Right lobe of liver (tissue), 6 donors: ENCODE measurements around the gene SMARCA2. TPM values are rescaled to one million over a fixed set of nuclear protein-coding genes. Genes with fewer than 3 reads are reported as not detected.

ENCODE experiments used
- ATAC-seq, 4 donors: fragments of 200-7000 bp; cut with Tn5 transposase; one replicate each; pipeline ENCODE4 v1.9.1; 2020; ENCODE audit warnings: mild to moderate bottlenecking in 4 of 4, moderate library complexity in 4 of 4
- DNase-seq, 3 donors: peaks; one replicate each; pipeline ENCODE4 v3.0.0-alpha.2; 2020
- H3K27ac ChIP-seq, 3 donors: fragments of 200-600 bp; one replicate each; pipeline ENCODE4 v1.8.0; 2022
- H3K27me3 ChIP-seq, 2 donors: fragments of 200-600 bp; one replicate each; pipeline ENCODE4 v1.8.0; 2022
- H3K36me3 ChIP-seq, 4 donors: fragments of 200-600 bp; sonication (generic) in 1 of 4; one replicate each; pipeline versions ENCODE4 v1.5.1 to v1.8.0; 2017 to 2022; ENCODE audit warnings: control low read depth in 1 of 4
- H3K4me1 ChIP-seq, 4 donors: fragments of 200-600 bp; sonication (generic) in 1 of 4; one replicate each; pipeline versions ENCODE4 v1.5.1 to v1.8.0; 2017 to 2022; ENCODE audit warnings: control low read depth in 1 of 4
- H3K4me3 ChIP-seq, 3 donors: fragments of 200-600 bp; one replicate each; pipeline ENCODE4 v1.8.0; 2022
- H3K9me3 ChIP-seq, 4 donors: fragments of 200-600 bp; sonication (generic) in 1 of 4; one replicate each; pipeline versions ENCODE4 v1.5.1 to v1.8.0; 2017 to 2022; ENCODE audit warnings: control low read depth in 1 of 4
- POLR2A ChIP-seq: fragments of 450-650 bp; IDR thresholded peaks from one replicate; pipeline ENCODE4 v1.6.1; 2017; ENCODE audit warnings: antibody characterized with exemption, mild to moderate bottlenecking
- WGBS: methylation state at CpG from one replicate; pipeline ENCODE4 v1.1.6; 2018; ENCODE audit warnings: low coverage, low lambda C conversion rate; ENCODE audit not compliant: insufficient coverage; ENCODE audit errors: missing lambda C conversion rate; 5-methylcytosine and 5-hydroxymethylcytosine counted together
- intact Hi-C, 2 donors: fragments of 100-400 bp; cut with DNase I; formaldehyde crosslinking; loops; one replicate each; pipeline versions ENCODE4 v1.11.2 to v1.14.1; 2022
- total RNA-seq, 6 experiments: library from RNA; depleted of rRNA in 2 of 6; stranded (reverse); fragments of >200 nt in 2 of 6; fragmentation: NEBNext Ultra II Directional in 3 of 6; extraction: Animal tissue kit (Norgen Biotek cat#: 25700) in 3 of 6; gene quantifications; one replicate each; pipeline versions ENCODE4 v1.1.0 to v1.2.4, GENCODE V29; 2016 to 2023
- TF ChIP-seq, protein P1 (sequence below), 4 donors: fragments of 200-600 bp in 3 of 4; fragments of 450-650 bp in 1 of 4; IDR thresholded peaks; one replicate each; pipeline versions ENCODE4 v1.5.1 to v1.8.0; 2016 to 2022; ENCODE audit warnings: antibody characterized with exemption in 4 of 4, mild to moderate bottlenecking in 2 of 4
- donor health status: DM: no; HTN: yes; CAD: no.
- donor health status: DM: no; HTN: no; CAD: no.
- donor health status: DM: no; HTN: no; CAD: no.
- donor health status: DM: no; HTN: yes; CAD: no.
- donor health status: DM: no; HTN: yes; CAD: no.

Gene SMARCA2
- total RNA-seq, 6 experiments from 2014 or later: 46.2 to 97.8 (median 62.4) TPM

DNA sequence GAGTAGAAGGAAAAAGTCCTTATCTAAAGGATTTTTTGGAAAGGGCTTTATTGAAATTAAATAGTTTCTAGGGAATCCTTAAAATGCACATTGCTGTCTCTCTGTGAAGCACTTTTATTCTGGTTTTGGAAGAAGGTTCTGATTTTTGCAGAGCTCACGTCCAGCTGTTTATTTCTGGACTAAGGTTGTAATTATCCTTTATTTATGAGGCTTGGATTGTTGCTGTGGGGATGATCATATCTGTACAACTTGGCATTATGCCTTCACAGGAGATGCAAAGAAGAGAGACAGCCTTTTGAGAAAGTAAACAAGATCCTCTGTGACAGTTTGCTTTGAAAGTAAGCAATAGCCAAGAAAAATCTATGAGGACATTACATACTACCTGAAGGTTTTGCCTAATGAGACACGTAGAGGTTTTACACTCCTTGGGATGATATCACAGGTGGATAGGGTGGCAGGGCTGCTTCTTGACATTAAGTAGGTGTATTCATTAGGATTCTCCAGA, 14.6 kb downstream of the SMARCA2 start:
- Histone ChIP-seq H3K4me3 (no peak overlapping the region), H3K4me1 (peaks cover 0 to 7% (median 1%) of the 10 kb centered on the region in 4 donors), H3K27ac (no peak overlapping the region), H3K9me3 (no peaks in the 10 kb centered on the region), H3K27me3 (no peaks in the 10 kb centered on the region), H3K36me3 (peaks cover 0 to 22% (median 12%) of the 10 kb centered on the region in 4 donors)
- TF ChIP-seq, protein P1, sequence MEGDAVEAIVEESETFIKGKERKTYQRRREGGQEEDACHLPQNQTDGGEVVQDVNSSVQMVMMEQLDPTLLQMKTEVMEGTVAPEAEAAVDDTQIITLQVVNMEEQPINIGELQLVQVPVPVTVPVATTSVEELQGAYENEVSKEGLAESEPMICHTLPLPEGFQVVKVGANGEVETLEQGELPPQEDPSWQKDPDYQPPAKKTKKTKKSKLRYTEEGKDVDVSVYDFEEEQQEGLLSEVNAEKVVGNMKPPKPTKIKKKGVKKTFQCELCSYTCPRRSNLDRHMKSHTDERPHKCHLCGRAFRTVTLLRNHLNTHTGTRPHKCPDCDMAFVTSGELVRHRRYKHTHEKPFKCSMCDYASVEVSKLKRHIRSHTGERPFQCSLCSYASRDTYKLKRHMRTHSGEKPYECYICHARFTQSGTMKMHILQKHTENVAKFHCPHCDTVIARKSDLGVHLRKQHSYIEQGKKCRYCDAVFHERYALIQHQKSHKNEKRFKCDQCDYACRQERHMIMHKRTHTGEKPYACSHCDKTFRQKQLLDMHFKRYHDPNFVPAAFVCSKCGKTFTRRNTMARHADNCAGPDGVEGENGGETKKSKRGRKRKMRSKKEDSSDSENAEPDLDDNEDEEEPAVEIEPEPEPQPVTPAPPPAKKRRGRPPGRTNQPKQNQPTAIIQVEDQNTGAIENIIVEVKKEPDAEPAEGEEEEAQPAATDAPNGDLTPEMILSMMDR (IDR thresholded peaks at IDR 0.05): no peak
- 56% methylated on average over 2 of the region's 2 CpGs for WGBS
- ATAC-seq (no peak), DNase-seq (no peak)
- intact Hi-C loops: no loop called here

DNA sequence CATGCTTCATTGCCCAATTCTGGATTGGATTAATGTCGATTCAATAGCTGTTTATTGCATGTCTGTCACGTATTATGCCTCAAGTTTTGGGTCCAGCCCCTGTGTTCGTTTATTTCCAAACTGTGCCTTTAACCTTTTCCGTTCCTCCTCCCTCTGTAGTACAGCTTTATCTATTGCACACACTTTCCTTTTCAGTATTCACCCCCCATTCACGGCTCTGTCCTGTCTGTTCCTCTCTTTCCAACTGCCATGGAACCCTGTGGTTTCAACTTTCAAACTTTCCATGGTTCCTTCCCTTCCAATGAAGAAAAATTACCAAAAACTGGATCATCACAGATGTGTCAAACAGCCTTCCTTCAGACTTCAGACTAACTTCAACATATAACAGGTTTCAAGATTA, 17.1 kb downstream of the SMARCA2 start:
- Histone ChIP-seq H3K36me3 (peaks cover 0 to 27% (median 13%) of the 10 kb centered on the region in 4 donors), H3K9me3 (no peaks in the 10 kb centered on the region), H3K4me1 (peaks cover 0 to 2% (median 0%) of the 10 kb centered on the region in 4 donors), H3K27ac (no peak overlapping the region), H3K4me3 (no peak overlapping the region), H3K27me3 (no peaks in the 10 kb centered on the region)
- ATAC-seq: no peak
- TF ChIP-seq, protein P1 (IDR thresholded peaks at IDR 0.05): no peak
- TF ChIP-seq POLR2A: no peak
- no peak for DNase-seq
- WGBS: 60% methylated on average over 5 of the region's 5 CpGs
- intact Hi-C loops: no loop called here

DNA sequence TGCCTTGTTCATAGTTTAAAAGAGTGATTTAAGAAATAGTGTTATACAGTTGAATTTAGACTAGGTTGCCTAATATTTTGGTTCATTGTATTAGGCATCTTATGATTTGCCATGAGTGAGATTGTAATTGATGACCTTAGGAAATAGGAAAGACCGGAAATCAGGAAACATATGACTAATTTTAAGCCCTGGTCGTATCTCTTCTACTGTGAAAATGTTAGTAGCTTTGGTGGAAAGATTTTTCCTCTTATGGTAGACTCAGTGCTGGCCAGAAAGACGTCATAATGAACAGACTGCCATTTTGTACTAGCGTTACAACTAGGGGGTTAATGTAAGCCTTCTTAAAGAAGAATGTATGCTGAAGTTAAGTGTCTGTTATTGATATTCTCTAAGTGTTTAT, 21.7 kb downstream of the SMARCA2 start:
- DNase-seq (no peak), ATAC-seq (no peak)
- Histone ChIP-seq H3K36me3 (peaks cover 0 to 54% (median 27%) of the 10 kb centered on the region in 4 donors), H3K4me1 (peaks cover 0 to 2% (median 0%) of the 10 kb centered on the region in 4 donors), H3K9me3 (no peaks in the 10 kb centered on the region), H3K4me3 (no peak overlapping the region), H3K27ac (no peak overlapping the region), H3K27me3 (no peaks in the 10 kb centered on the region)
- TF ChIP-seq, protein P1 (IDR thresholded peaks at IDR 0.05): no peak
- no peak for TF ChIP-seq POLR2A
- 68% methylated on average over 4 of the region's 4 CpGs for WGBS
- intact Hi-C loops: no loop called here

DNA sequence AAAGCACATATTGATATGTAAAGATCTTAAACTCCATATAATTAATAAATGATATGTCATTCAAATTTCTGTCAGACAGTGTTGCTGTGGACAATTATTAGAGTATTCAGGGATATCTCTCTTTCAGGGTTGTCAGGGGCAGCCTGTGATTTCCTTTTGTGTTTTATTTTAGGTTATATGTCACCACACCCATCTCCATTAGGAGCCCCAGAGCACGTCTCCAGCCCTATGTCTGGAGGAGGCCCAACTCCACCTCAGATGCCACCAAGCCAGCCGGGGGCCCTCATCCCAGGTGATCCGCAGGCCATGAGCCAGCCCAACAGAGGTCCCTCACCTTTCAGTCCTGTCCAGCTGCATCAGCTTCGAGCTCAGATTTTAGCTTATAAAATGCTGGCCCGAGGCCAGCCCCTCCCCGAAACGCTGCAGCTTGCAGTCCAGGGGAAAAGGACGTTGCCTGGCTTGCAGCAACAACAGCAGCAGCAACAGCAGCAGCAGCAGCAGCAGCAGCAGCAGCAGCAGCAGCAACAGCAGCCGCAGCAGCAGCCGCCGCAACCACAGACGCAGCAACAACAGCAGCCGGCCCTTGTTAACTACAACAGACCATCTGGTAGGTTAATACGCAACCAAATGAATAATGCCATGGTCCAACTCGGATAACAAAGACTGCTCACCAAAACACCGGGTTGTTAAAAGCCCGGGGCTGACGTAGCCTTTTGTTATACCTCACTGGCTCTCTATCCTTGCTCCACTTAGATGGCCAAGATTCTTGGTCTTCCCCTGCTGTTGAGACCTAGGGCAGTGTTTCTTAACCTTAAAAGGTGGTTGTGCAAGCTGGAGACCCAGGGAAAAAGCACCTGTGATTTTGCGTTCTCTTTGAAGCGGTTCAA, 24.4 kb downstream of the SMARCA2 start:
- no peaks in the 10 kb centered on the region for H3K9me3 ChIP-seq
- no peak overlapping the region for H3K27ac ChIP-seq
- DNase-seq (no peak), ATAC-seq (no peak)
- peaks cover 0 to 2% (median 0%) of the 10 kb centered on the region in 4 donors for H3K4me1 ChIP-seq
- intact Hi-C loops: no loop called here
- TF ChIP-seq, protein P1 (IDR thresholded peaks at IDR 0.05): no peak
- TF ChIP-seq POLR2A: no peak
- H3K27me3 ChIP-seq: no peaks in the 10 kb centered on the region
- no peak overlapping the region for H3K4me3 ChIP-seq
- WGBS: 87% methylated on average over 8 of the region's 20 CpGs
- peaks cover 0 to 44% (median 16%) of the 10 kb centered on the region in 4 donors for H3K36me3 ChIP-seq
